Non-pigmented ciliary epithelial cell (primary cell): ENCODE results near the gene MYL7.

Experiments used
- DNase-seq: peaks from one replicate; pipeline ENCODE4 v3.0.0-alpha.2; 2010; ENCODE audit warnings: low read depth

The MYL7 gene

GRCh38 chr7:44100458-44101302, 40.5 kb downstream of the MYL7 start:
- DNase-seq: no peak

DNA sequence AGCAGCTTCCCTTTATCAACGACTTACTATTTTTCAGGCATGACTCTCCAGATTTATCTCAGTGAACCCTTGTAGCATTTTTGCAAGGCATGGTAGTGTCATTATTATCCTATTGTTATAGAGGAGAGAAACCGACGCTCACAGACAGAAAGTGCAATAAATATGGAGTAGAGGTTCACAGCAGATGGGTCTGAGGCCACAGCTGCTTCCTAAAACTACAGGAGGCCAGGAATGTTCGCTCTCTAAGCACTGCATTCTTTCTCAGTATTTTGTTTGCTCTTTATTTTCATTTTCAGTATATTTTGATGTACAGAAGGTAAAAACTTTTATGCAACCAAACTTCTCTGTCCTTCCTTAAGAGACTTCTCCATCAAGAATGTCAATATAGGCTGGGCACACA, 41.5 kb downstream of the MYL7 start:
- DNase-seq: no peak

GRCh38 chr7:44098092-44099068, 42.8 kb downstream of the MYL7 start:
- DNase-seq: no peak

DNA sequence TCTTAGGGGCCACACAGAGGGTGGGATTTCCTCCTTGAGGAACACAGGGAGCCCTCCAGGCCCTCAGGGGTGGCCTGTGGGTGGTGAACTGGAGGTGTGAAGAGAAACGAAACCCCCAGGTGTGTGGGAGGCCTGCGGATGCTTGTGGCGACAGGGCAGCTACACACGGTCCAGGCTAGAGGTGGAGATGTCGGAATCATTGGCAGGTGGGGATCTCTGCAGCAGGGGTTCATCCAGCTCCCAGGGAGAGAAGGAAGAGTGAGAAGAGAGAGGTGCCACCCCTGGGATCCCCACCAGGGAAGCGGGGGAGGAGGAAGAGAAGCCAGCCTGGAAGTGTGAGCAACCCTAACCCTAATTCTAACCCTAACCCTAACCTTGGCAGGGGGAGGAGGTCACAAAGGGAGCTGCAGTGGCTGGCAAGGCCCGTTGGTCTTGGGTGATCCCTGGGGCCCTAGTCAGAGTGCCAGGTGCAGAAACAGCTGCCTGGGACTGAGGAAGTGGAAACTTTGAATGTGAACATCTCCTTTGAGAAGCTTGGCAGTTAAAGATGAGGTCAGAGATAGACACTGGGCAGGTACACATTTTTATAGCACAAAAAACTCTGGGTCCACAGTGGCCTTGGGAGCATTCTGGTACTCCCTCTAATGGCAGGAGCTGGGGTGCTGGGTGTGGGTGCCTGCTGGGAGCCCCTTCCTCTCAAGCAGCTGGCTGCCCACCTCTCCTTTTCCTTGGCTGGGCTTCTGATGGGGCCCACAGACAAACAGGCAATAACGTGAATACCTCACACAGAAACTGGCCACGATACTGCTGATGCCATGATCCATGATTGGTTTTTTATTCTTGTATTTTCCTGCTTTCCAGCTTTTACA, 43.8 kb downstream of the MYL7 start:
- DNase-seq: no peak

DNA sequence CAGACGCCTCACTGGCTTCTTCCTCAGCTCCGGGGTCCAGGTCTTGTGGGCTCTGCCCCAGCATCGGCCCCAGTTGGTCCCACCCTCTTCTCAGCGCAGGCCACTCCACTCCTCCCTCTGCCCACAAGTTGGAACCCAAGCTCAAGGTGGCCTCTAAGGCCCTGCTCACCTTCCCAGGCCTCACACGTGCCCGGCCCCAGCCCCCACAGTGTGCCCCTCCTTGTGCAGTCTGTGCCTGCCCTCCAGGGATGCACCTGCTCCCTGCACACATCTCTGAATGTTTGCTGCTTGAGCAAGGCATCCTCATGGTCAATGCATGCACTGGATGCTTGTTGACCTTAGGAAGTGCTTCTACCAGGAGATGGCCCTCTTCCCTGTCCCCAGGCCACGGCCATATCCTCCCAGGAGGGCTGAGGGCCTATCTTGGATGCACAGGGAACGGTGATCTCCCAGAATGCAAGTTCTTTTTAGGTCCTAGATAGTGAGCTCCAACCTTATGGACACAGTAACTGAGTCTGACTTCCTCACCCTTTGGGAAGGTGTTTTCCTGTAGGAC, 44.7 kb downstream of the MYL7 start:
- DNase-seq: no peak

GRCh38 chr7:44095781-44096180, 45.4 kb downstream of the MYL7 start:
- no peak for DNase-seq

- DNase-seq: no peak
Measured at GRCh38 chr7:44094883-44095592, 46.1 kb downstream of the MYL7 start.

GRCh38 chr7:44094365-44094764, 46.8 kb downstream of the MYL7 start:
- no peak for DNase-seq

DNA sequence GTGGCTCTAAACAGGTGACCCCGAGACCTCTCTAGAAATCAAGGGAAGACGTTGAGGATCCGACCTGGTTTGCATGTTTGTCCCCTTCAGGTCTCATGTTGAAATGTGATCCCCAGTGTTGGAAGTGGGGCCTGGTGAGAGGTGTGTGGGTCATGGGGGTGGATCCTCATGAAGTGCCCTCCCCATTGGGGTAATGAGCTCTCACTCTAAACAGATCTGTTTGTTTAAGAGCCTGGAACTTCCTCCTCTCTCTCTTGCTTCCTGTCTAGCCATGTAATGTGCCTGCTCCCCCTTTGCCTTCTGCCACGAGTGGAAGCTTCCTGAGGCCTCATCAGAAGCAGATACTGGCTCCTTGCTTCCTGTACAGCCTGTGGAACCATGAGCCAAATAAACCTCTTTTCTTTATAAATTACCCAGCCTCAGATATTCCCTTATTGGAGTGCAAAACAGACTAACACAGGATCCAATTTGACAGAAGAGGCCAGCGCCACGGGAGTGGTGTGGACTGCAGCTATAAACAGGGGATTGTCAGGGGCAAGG, 48.0 kb downstream of the MYL7 start:
- no peak for DNase-seq
